ENCODE data around the gene WNT7A.
"Not testable (repeated sequence)": the region's sequence is repeated elsewhere in the genome, so short reads cannot be mapped to it uniquely, and the experiment has no call there.

WNT7A gene

DNA sequence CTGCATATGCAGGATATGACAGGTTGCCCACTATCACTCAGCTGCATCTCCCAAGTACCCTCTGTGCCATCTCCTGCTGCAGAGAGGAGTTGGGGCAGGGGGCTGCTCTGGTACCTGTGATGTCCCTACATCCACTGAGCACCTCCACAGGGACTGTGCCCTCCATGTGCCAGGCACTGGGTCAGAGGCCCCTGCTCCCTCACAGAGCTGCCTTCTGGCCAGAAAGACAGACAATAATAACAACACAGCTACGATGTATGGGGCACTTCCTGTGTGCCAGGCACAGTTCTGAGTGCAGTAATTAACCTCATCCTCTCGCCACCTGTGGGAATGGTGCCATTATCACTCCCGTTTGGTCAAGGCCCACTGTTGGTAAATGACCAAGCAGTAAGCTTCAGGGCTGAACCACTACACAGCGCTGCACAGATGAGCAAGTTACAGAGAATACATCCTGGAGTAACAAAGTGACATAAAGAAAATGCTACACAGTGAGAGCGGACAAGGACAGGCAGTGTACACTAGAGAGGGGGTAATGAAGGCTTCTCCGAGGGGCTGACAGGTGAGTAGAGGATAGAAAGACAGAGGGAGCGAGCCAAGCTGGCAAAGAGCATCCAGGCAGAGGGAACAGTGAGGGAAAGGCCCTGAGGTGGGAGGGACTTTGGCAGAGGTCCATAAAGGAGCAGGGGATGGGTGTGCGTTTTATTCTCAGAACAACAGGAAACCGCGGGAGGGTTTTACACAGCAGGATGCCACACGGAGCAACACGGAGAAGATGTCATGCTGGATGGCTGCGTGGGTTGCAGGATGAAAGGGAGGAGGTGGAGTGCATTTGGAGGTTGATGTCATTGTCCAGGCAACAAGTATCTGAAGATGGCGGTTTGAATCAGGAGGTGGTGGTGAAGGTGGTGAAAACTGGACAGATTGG is 13.6 kb downstream of the WNT7A start:
- ATAC-seq (replicated peaks), result no peak
- Mint-ChIP-seq H3K27me3 (peaks cover 50 to 60% of the 10 kb centered on the region in 2 donors), H3K4me1 (no peaks in the 10 kb centered on the region), H3K4me3 (no peak overlapping the region), H3K9me3 (peaks cover 1 to 2% of the 10 kb centered on the region in 2 donors), H3K36me3 (no peaks in the 10 kb centered on the region), H3K27ac (no peak overlapping the region)
- no peak for DNase-seq

GRCh38 chr3:13865581-13865980 is 14.3 kb downstream of the WNT7A start:
- H3K4me3 Mint-ChIP-seq, result no peak overlapping the region
- H3K4me1 Mint-ChIP-seq, result no peaks in the 10 kb centered on the region

GRCh38 chr3:13865106-13865505 is 14.8 kb downstream of the WNT7A start:
- Mint-ChIP-seq H3K36me3 (no peaks in the 10 kb centered on the region), H3K4me1 (no peaks in the 10 kb centered on the region), H3K9me3 (peaks cover 0 to 2% of the 10 kb centered on the region in 2 donors), H3K27me3 (peaks cover 57 to 68% of the 10 kb centered on the region in 2 donors), H3K27ac (no peak overlapping the region), H3K4me3 (no peak overlapping the region)
- no peak for ATAC-seq (replicated peaks)
- no peak for DNase-seq

More at GRCh38 chr3:13865581-13865980, 14.3 kb downstream of the WNT7A start:
- Mint-ChIP-seq H3K27ac (no peak overlapping the region), H3K9me3 (peaks cover 0 to 2% of the 10 kb centered on the region in 2 donors), H3K27me3 (peaks cover 56 to 67% of the 10 kb centered on the region in 2 donors), H3K36me3 (no peaks in the 10 kb centered on the region)
- ATAC-seq (replicated peaks) (no peak), DNase-seq (no peak)

GRCh38 chr3:13863965-13864595 is 15.8 kb downstream of the WNT7A start:
- H3K9me3 Mint-ChIP-seq, result no peaks in the 10 kb centered on the region
- no peaks in the 10 kb centered on the region for H3K4me1 Mint-ChIP-seq
- ATAC-seq (replicated peaks) (no peak), DNase-seq (no peak)
- no peak overlapping the region for H3K4me3 Mint-ChIP-seq
- H3K36me3 Mint-ChIP-seq, result no peaks in the 10 kb centered on the region
- H3K27me3 Mint-ChIP-seq, result peaks cover 62 to 63% of the 10 kb centered on the region in 2 donors
- no peak overlapping the region for H3K27ac Mint-ChIP-seq

GRCh38 chr3:13863382-13863952 is 16.4 kb downstream of the WNT7A start:
- no peak for DNase-seq
- no peak overlapping the region for H3K27ac Mint-ChIP-seq
- H3K9me3 Mint-ChIP-seq, result no peaks in the 10 kb centered on the region
- H3K27me3 Mint-ChIP-seq, result peaks cover 57 to 67% of the 10 kb centered on the region in 2 donors
- H3K4me1 Mint-ChIP-seq, result no peaks in the 10 kb centered on the region
- no peak for ATAC-seq (replicated peaks)
- H3K4me3 Mint-ChIP-seq, result no peak overlapping the region
- H3K36me3 Mint-ChIP-seq, result no peaks in the 10 kb centered on the region

- ATAC-seq (replicated peaks) (no peak), DNase-seq (no peak)
- no peaks in the 10 kb centered on the region for H3K4me1 Mint-ChIP-seq
- H3K36me3 Mint-ChIP-seq, result no peaks in the 10 kb centered on the region
- no peak overlapping the region for H3K27ac Mint-ChIP-seq
- no peaks in the 10 kb centered on the region for H3K9me3 Mint-ChIP-seq
- no peak overlapping the region for H3K4me3 Mint-ChIP-seq
- H3K27me3 Mint-ChIP-seq, result peaks cover 40 to 58% of the 10 kb centered on the region in 2 donors
These were observed 18.4 kb downstream of the WNT7A start for GRCh38 chr3:13861461-13861860.

DNA sequence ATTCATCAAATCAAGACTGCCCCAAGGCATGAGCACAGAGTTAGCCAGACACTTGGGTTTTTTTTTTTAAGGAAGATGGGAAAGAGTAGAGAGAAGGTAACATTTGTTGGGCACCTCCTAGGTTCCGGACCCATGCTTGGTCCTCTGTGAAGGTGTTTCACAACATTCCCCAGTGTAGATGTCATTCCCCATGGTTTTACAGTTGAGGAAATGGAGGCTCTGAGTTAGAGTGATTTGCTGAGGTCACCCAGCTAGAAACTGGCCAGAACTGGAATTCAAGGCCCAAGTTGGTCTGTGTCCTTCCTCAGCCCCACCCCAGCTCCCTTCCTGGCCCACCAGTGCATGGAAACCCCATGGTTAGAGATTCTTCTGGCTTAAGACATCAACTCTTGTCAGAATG is 19.9 kb downstream of the WNT7A start:
- H3K27ac Mint-ChIP-seq, result no peak overlapping the region
- no peak for ATAC-seq (replicated peaks)
- H3K4me3 Mint-ChIP-seq, result no peak overlapping the region
- no peaks in the 10 kb centered on the region for H3K36me3 Mint-ChIP-seq
- peaks cover 29 to 52% of the 10 kb centered on the region in 2 donors for H3K27me3 Mint-ChIP-seq
- H3K9me3 Mint-ChIP-seq, result no peaks in the 10 kb centered on the region
- no peak for DNase-seq
- no peaks in the 10 kb centered on the region for H3K4me1 Mint-ChIP-seq

GRCh38 chr3:13858768-13859520 is 20.9 kb downstream of the WNT7A start:
- no peak for DNase-seq
- Mint-ChIP-seq H3K4me1 (no peaks in the 10 kb centered on the region), H3K36me3 (no peaks in the 10 kb centered on the region), H3K27ac (no peak overlapping the region), H3K9me3 (no peaks in the 10 kb centered on the region), H3K27me3 (peaks cover 20 to 46% of the 10 kb centered on the region in 2 donors), H3K4me3 (no peak overlapping the region)
- ATAC-seq (replicated peaks), result no peak

DNA sequence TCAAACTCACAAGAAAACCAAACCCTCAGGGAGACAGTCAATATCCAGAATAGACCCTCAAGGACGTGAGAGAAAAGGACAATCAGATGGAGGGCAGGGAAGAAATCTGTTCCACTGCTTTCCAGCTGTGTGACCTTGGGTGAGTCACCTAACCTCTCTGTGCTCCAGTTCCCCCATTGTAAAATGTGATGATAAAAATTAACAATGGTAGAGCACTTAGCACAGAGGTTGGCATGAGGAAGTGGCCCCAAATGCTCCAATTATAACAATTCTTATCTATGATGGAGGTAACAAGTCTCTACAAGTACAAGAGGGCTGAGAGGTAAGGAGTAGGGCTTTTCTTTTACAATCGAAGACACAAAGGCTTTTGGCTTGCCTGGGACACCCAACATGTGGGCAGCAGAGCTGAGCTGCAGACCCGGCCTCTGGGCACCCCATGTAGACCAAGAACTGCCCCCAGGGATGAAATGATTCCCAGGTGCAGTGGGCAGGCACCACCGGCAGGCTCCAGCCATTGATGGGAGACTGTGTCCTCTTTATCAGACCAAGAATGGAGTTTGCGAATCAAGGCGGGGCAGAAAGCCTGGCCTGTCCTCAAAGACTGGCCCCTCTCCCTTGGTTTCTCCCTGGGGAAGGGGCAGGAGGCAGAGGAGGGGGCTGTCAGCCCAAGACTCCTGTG is 22.0 kb downstream of the WNT7A start:
- Mint-ChIP-seq H3K36me3 (no peaks in the 10 kb centered on the region), H3K4me1 (no peaks in the 10 kb centered on the region), H3K9me3 (no peaks in the 10 kb centered on the region), H3K27me3 (peaks cover 30 to 42% of the 10 kb centered on the region in 2 donors), H3K4me3 (no peak overlapping the region), H3K27ac (no peak overlapping the region)
- ATAC-seq (replicated peaks) (no peak), DNase-seq (no peak)

- not testable (repeated sequence) for H3K9me3 Mint-ChIP-seq; DNase-seq; ATAC-seq (replicated peaks); H3K4me3 Mint-ChIP-seq; H3K36me3 Mint-ChIP-seq; H3K27ac Mint-ChIP-seq; H3K4me1 Mint-ChIP-seq
- peaks cover 23 to 38% of the 10 kb centered on the region in 2 donors for H3K27me3 Mint-ChIP-seq
These were observed 23.2 kb downstream of the WNT7A start for GRCh38 chr3:13856628-13857027.

DNA sequence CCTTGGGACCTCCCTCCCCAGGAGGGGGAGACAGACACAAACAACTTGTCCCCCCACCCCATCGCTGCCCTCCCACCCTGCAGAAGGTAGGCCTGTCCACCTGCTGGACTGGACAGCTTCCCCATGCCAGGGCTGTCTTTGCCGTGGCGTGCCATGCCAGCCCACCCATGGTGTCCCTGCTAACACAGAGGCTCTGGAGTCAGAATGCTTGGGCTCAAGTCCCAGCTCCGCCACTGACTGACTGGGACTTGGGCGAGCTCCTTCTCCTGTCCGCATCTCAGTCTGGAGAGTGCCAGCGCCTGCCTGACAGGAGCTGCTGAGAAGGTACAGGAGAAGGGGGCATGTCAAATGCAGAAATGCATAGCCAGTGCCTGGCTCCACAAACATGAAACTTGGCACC is 23.9 kb downstream of the WNT7A start:
- DNase-seq (no peak), ATAC-seq (replicated peaks) (no peak)
- Mint-ChIP-seq H3K9me3 (no peaks in the 10 kb centered on the region), H3K27me3 (peaks cover 17 to 38% of the 10 kb centered on the region in 2 donors), H3K27ac (no peak overlapping the region), H3K36me3 (no peaks in the 10 kb centered on the region), H3K4me1 (no peaks in the 10 kb centered on the region), H3K4me3 (no peak overlapping the region)

DNA sequence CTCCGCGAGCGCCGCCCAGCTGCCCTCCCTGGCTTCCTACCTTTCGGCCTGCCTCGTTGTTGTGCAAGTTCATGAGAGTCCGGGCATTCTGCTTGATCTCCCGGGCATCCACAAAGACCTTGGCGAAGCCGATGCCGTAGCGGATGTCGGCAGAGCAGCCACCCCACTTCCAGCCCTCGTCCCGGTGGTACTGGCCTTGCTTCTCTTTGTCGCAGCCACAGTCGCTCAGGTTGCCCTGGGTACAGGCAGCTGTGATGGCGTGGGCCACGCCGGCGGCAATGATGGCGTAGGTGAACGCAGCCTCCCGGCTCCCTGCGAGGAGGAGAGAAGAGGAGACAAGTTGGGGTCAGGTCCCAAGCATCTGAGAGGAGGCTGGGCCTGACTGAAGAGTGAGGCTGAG is 25.4 kb downstream of the WNT7A start:
- H3K27ac Mint-ChIP-seq, result no peak overlapping the region

DNA sequence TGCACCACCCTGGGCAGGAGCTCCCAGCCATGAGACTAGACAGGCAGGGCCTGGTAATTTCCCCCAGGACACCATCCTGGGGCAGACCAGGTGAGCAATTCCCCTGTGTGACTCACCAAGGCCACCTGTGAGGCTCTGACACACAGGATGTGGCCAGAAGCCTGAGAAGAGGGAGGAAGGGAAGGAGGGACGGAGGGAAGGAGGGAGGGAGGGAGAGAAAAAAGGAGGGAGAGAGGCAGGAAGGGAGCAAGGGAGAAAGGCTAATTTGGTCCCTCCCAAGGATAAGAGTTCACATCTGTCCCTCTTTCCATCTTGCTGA is 25.9 kb downstream of the WNT7A start:
- ATAC-seq (replicated peaks) (no peak), DNase-seq (no peak)
- no peak overlapping the region for H3K27ac Mint-ChIP-seq
- no peaks in the 10 kb centered on the region for H3K9me3 Mint-ChIP-seq
- peaks cover 12 to 35% of the 10 kb centered on the region in 2 donors for H3K27me3 Mint-ChIP-seq
- no peak overlapping the region for H3K4me3 Mint-ChIP-seq
- H3K36me3 Mint-ChIP-seq, result no peaks in the 10 kb centered on the region
- H3K4me1 Mint-ChIP-seq, result no peaks in the 10 kb centered on the region

More for the DNA sequence above, 25.4 kb downstream of the WNT7A start:
- H3K4me1 Mint-ChIP-seq, result no peaks in the 10 kb centered on the region
- DNase-seq (no peak), ATAC-seq (replicated peaks) (no peak)
- H3K36me3 Mint-ChIP-seq, result no peaks in the 10 kb centered on the region
- peaks cover 12 to 35% of the 10 kb centered on the region in 2 donors for H3K27me3 Mint-ChIP-seq
- no peak overlapping the region for H3K4me3 Mint-ChIP-seq
- H3K9me3 Mint-ChIP-seq, result no peaks in the 10 kb centered on the region
